ENCODE data around the gene MOB3C.

DNA sequence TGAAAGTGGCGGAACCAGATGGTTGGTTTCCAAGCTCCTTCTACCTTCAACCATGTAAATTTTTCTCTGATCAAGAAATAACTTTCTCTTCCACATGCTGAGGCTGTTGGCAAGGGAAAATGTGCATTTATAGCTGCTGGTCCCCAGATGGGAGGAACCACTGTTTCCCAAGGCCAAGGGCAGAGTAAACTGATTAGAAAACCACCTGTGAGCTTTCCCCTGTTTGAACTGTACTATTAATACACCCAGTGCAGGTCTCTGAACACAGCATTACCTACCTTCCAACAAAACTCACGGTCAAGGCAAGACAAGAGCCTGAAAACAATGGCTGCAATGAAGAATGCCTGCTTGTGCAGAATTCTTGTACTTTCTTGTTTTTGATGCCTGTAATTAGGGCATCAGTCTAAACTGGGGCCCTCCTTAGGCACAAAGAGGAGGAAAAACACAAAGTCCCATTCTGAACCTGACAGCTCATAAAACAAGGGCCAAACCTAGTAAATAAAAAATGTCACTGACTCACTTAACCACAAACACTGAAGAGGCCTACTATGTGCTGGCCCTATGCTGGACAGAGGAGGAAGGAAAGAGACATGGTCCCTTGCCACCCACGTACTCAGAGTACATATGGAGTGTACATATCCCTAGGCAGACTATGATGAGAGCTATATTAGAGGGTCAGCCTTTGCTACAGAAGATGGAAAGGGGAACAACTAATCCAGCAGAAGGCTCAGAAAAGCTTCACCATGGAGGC, 15.2 kb downstream of the MOB3C start:
- TF ChIP-seq, protein P1, sequence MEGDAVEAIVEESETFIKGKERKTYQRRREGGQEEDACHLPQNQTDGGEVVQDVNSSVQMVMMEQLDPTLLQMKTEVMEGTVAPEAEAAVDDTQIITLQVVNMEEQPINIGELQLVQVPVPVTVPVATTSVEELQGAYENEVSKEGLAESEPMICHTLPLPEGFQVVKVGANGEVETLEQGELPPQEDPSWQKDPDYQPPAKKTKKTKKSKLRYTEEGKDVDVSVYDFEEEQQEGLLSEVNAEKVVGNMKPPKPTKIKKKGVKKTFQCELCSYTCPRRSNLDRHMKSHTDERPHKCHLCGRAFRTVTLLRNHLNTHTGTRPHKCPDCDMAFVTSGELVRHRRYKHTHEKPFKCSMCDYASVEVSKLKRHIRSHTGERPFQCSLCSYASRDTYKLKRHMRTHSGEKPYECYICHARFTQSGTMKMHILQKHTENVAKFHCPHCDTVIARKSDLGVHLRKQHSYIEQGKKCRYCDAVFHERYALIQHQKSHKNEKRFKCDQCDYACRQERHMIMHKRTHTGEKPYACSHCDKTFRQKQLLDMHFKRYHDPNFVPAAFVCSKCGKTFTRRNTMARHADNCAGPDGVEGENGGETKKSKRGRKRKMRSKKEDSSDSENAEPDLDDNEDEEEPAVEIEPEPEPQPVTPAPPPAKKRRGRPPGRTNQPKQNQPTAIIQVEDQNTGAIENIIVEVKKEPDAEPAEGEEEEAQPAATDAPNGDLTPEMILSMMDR (IDR thresholded peaks at IDR 0.05; ENCODE audit: low read length) = no peak
- no peak for TF ChIP-seq EZH2 (optimal IDR thresholded peaks at IDR 0.05; ENCODE audit: low read depth, low read length)
